Measurements from ENCODE around the gene MANF. TPM values are rescaled to one million over a fixed set of nuclear protein-coding genes. Genes with fewer than 3 reads are reported as not detected.

The MANF gene
- total and polyA plus RNA-seq, 2 of the 13 experiments (the other 11 are each of a cell fraction or from before 2014, with no cell fraction given), result 55.4 to 269 TPM

DNA sequence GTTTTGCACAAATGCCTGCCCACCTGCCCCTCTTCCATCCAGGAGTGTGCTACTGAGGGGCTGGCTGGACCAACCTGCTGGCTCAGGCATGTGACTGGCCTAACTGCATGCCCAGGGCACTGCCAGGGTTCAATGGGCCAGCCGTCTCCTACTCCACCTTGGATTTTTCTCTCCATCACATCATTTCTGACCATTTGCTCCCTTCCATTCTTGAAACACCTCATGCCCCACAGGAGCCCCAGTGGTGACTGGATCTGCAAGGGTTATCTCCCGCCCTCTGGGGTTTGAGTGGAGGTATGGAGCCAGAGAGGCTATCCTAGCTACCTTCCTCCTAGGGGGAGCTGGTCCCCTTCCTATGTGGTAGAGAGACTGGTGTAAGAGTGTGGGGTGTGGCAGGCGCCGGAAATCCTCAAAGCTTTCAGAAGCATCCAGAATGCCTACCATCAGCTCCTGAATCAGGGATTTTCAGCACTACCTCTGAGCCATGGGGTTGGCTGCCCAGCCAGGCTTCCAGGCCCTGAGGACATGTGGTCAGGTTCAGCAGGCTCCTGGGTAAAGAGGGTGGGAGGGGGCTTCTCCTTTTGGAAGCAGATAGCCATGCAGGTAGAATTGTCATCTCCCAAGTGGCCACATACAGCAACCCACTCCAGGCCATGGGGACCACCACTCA is 2.9 kb upstream of the MANF start (continued):
- TF ChIP-seq, protein P1, sequence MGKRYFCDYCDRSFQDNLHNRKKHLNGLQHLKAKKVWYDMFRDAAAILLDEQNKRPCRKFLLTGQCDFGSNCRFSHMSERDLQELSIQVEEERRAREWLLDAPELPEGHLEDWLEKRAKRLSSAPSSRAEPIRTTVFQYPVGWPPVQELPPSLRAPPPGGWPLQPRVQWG (CRISPR knock-in tag; IDR thresholded peaks at IDR 0.05; ENCODE audit: borderline replicate concordance, low read depth), result no peak
- no peak for TF ChIP-seq HIVEP1 (CRISPR knock-in tag; IDR thresholded peaks at IDR 0.05)
- no peak for TF ChIP-seq HINFP (CRISPR knock-in tag; IDR thresholded peaks at IDR 0.05; ENCODE audit: low read depth)
- TF ChIP-seq ZNF782 (CRISPR knock-in tag; IDR thresholded peaks at IDR 0.05; ENCODE audit: borderline replicate concordance), result no peak
- no peak for TF ChIP-seq ZNF703 (CRISPR knock-in tag; IDR thresholded peaks at IDR 0.05; ENCODE audit: borderline replicate concordance)
- no peak for TF ChIP-seq TEAD3 (CRISPR knock-in tag; optimal IDR thresholded peaks at IDR 0.05; ENCODE audit: borderline replicate concordance)
- no peak for TF ChIP-seq MIER3 (CRISPR knock-in tag; IDR thresholded peaks at IDR 0.05; ENCODE audit: borderline replicate concordance)
- no peak for TF ChIP-seq NCOA5 (CRISPR knock-in tag; IDR thresholded peaks at IDR 0.05)
- TF ChIP-seq ZNF737 (CRISPR knock-in tag; IDR thresholded peaks at IDR 0.05; ENCODE audit: borderline replicate concordance), result no peak
- TF ChIP-seq RARG (CRISPR knock-in tag; IDR thresholded peaks at IDR 0.05; ENCODE audit: low read depth), result no peak

All from HepG2 (cell line).